HEK293 (cell line): ENCODE data around the gene MSL3B.

Experiments used
- CTCF ChIP-seq: fragments of 450-650 bp; formaldehyde crosslinking; IDR thresholded peaks from 2 replicates; pipeline ENCODE4 v1.5.1; 2016; ENCODE audit warnings: missing biosample characterization, missing genetic modification characterization
- WT1 ChIP-seq: fragments of 450-650 bp; formaldehyde crosslinking; IDR thresholded peaks from 2 replicates; pipeline ENCODE4 v1.5.1; 2016; ENCODE audit warnings: missing biosample characterization, missing genetic modification characterization
- ZNF138 ChIP-seq: fragments of 450-650 bp; formaldehyde crosslinking; IDR thresholded peaks from 2 replicates; pipeline ENCODE4 v1.5.1; 2016; ENCODE audit warnings: missing biosample characterization, missing genetic modification characterization, borderline replicate concordance
- ZNF239 ChIP-seq: fragments of 450-650 bp; formaldehyde crosslinking; IDR thresholded peaks from 2 replicates; pipeline ENCODE4 v1.5.1; 2016; ENCODE audit warnings: missing biosample characterization, missing genetic modification characterization
- ZNF362 ChIP-seq: fragments of 450-650 bp; formaldehyde crosslinking; IDR thresholded peaks from 2 replicates; pipeline ENCODE4 v1.5.1; 2016; ENCODE audit warnings: missing biosample characterization, missing genetic modification characterization

- TF ChIP-seq ZNF362 (tag by site-specific recombination): no peak
- no peak for TF ChIP-seq ZNF239 (tag by site-specific recombination)
- TF ChIP-seq WT1 (tag by site-specific recombination): no peak
- TF ChIP-seq CTCF (tag by site-specific recombination): no peak
- no peak for TF ChIP-seq ZNF138 (tag by site-specific recombination)
Measured at GRCh38 chr2:233818639-233819621, 49.3 kb downstream of the MSL3B start.
